GM21619 (cell line): ENCODE data around the gene ZKSCAN1.
"Not testable (repeated sequence)": the region's sequence is repeated elsewhere in the genome, so short reads cannot be mapped to it uniquely, and the experiment has no call there.

Experiments
- ATAC-seq: cut with Tn5 transposase; IDR thresholded peaks from one replicate; pipeline ENCODE4 v1.9.1; 2021; ENCODE audit not compliant: unreplicated experiment

Gene ZKSCAN1

GRCh38 chr7:100015232-100016214 is at the start of gene ZKSCAN1:
TSS of gene ZKSCAN1 (plus strand) at chr7:100015596. CDS start at chr7:100023507, 7,911 bp downstream.
- ATAC-seq: peak; percentile 98

- no peak for ATAC-seq
Observed at GRCh38 chr7:99969298-99969697, 46.1 kb upstream of the ZKSCAN1 start.

GRCh38 chr7:99969813-99970212 is 45.6 kb upstream of the ZKSCAN1 start:
- not testable (repeated sequence) for ATAC-seq

- no peak for ATAC-seq
Observed at GRCh38 chr7:99971242-99971641, 44.2 kb upstream of the ZKSCAN1 start.

- ATAC-seq: not testable (repeated sequence)
Observed at GRCh38 chr7:99973817-99974216, 41.6 kb upstream of the ZKSCAN1 start.

GRCh38 chr7:99974681-99975080 is 40.7 kb upstream of the ZKSCAN1 start:
- no peak for ATAC-seq

GRCh38 chr7:99975782-99976521 is 39.4 kb upstream of the ZKSCAN1 start, which contains the start of gene AZGP1:
TSS of gene AZGP1 (minus strand) at chr7:99976031. CDS start at chr7:99976020, 11 bp downstream.
- no peak for ATAC-seq

- no peak for ATAC-seq
Observed at GRCh38 chr7:99976626-99977025, 38.8 kb upstream of the ZKSCAN1 start.

- peak; percentile 48 for ATAC-seq
Observed at GRCh38 chr7:99979814-99980225, 35.6 kb upstream of the ZKSCAN1 start.

- not testable (repeated sequence) for ATAC-seq
Observed at GRCh38 chr7:99980448-99980872, 34.9 kb upstream of the ZKSCAN1 start.

GRCh38 chr7:99981066-99981465 is 34.3 kb upstream of the ZKSCAN1 start:
- not testable (repeated sequence) for ATAC-seq

- no peak for ATAC-seq
Observed at GRCh38 chr7:99984593-99984992, 30.8 kb upstream of the ZKSCAN1 start.

- not testable (repeated sequence) for ATAC-seq
Observed at GRCh38 chr7:99987306-99987705, 28.1 kb upstream of the ZKSCAN1 start.

GRCh38 chr7:99987846-99988245 is 27.6 kb upstream of the ZKSCAN1 start:
- ATAC-seq: no peak

- no peak for ATAC-seq
Observed at GRCh38 chr7:99990460-99990852, 24.9 kb upstream of the ZKSCAN1 start.

- not testable (repeated sequence) for ATAC-seq
Observed at GRCh38 chr7:99991543-99991942, 23.9 kb upstream of the ZKSCAN1 start.

- no peak for ATAC-seq
Observed at GRCh38 chr7:99992330-99993038, 22.9 kb upstream of the ZKSCAN1 start.

- no peak for ATAC-seq
Observed at GRCh38 chr7:99994819-99995218, 20.6 kb upstream of the ZKSCAN1 start.

- no peak for ATAC-seq
Observed at GRCh38 chr7:99996755-99997544, 18.4 kb upstream of the ZKSCAN1 start.

- no peak for ATAC-seq
Observed at GRCh38 chr7:99997545-99998137, 17.8 kb upstream of the ZKSCAN1 start.
